HG03064 (cell line): ENCODE measurements around the gene RAC3.

Experiments used
- ATAC-seq: cut with Tn5 transposase; IDR thresholded peaks from one replicate; pipeline ENCODE4 v1.9.1; 2021; ENCODE audit warnings: low read depth; ENCODE audit not compliant: unreplicated experiment

Gene RAC3

GRCh38 chr17:82011617-82012187, 19.8 kb upstream of the RAC3 start:
- no peak for ATAC-seq

- ATAC-seq = no peak
Measured at GRCh38 chr17:82012261-82012639, 19.2 kb upstream of the RAC3 start.

- ATAC-seq = no peak
Measured at GRCh38 chr17:82012640-82013295, 18.7 kb upstream of the RAC3 start.

- no peak for ATAC-seq
Measured at GRCh38 chr17:82013341-82013740, 18.1 kb upstream of the RAC3 start.

GRCh38 chr17:82013772-82014321, 17.6 kb upstream of the RAC3 start:
- no peak for ATAC-seq

GRCh38 chr17:82014432-82014831, 17.0 kb upstream of the RAC3 start:
- ATAC-seq = no peak

- no peak for ATAC-seq
Measured at GRCh38 chr17:82014971-82015310, 16.5 kb upstream of the RAC3 start.

GRCh38 chr17:82015311-82015971, 16.0 kb upstream of the RAC3 start:
- ATAC-seq = no peak

- no peak for ATAC-seq
Measured at GRCh38 chr17:82016061-82016874, 15.2 kb upstream of the RAC3 start.

GRCh38 chr17:82016875-82017459, 14.5 kb upstream of the RAC3 start:
- ATAC-seq = no peak

GRCh38 chr17:82017612-82018151, 13.8 kb upstream of the RAC3 start:
- ATAC-seq = no peak

- ATAC-seq = no peak
Measured at GRCh38 chr17:82018152-82018988, 13.1 kb upstream of the RAC3 start.

- ATAC-seq = no peak
Measured at GRCh38 chr17:82018989-82019689, 12.3 kb upstream of the RAC3 start.

- no peak for ATAC-seq
Measured at GRCh38 chr17:82019690-82020571, 11.5 kb upstream of the RAC3 start.

- ATAC-seq = no peak
Measured at GRCh38 chr17:82020572-82021106, 10.8 kb upstream of the RAC3 start.

GRCh38 chr17:82021107-82021899, 10.2 kb upstream of the RAC3 start:
- ATAC-seq = no peak

GRCh38 chr17:82021900-82022309, 9.6 kb upstream of the RAC3 start:
- ATAC-seq = no peak
